ENCODE measurements around the gene KRT20.

KRT20 gene

GRCh38 chr17:40839194-40839593 lies 45.8 kb downstream of the KRT20 start:
- no peak overlapping the region for H3K4me3 ChIP-seq (ENCODE audit: low read depth, low read length)
- no peak for DNase-seq (ENCODE audit: low read depth)
- no peak for TF ChIP-seq CTCF (IDR thresholded peaks at IDR 0.05; ENCODE audit: low read depth, low read length)
- TF ChIP-seq POLR2A (IDR thresholded peaks at IDR 0.05; ENCODE audit: extremely low read depth, insufficient read length) = no peak
- no peak for TF ChIP-seq MYC (IDR thresholded peaks at IDR 0.05; ENCODE audit: low read depth, low read length)
- no peak for TF ChIP-seq MAX (IDR thresholded peaks at IDR 0.05; ENCODE audit: low read depth, low read length)

- H3K4me3 ChIP-seq (ENCODE audit: low read depth, low read length) = no peak overlapping the region
- no peak for TF ChIP-seq MAX (IDR thresholded peaks at IDR 0.05; ENCODE audit: low read depth, low read length)
- no peak for TF ChIP-seq CTCF (IDR thresholded peaks at IDR 0.05; ENCODE audit: low read depth, low read length)
- no peak for TF ChIP-seq MYC (IDR thresholded peaks at IDR 0.05; ENCODE audit: low read depth, low read length)
- no peak for TF ChIP-seq POLR2A (IDR thresholded peaks at IDR 0.05; ENCODE audit: extremely low read depth, insufficient read length)
- no peak for DNase-seq (ENCODE audit: low read depth)
Measured at GRCh38 chr17:40836020-40836419, 49.0 kb downstream of the KRT20 start.

- TF ChIP-seq POLR2A (IDR thresholded peaks at IDR 0.05; ENCODE audit: extremely low read depth, insufficient read length) (no peak), CTCF (IDR thresholded peaks at IDR 0.05; ENCODE audit: low read depth, low read length) (no peak), MYC (IDR thresholded peaks at IDR 0.05; ENCODE audit: low read depth, low read length) (no peak), MAX (IDR thresholded peaks at IDR 0.05; ENCODE audit: low read depth, low read length) (no peak)
- no peak overlapping the region for H3K4me3 ChIP-seq (ENCODE audit: low read depth, low read length)
- no peak for DNase-seq (ENCODE audit: low read depth)
Measured at GRCh38 chr17:40833882-40834281, 51.2 kb downstream of the KRT20 start.

GRCh38 chr17:40832840-40833239 lies 52.2 kb downstream of the KRT20 start:
- no peak for DNase-seq (ENCODE audit: low read depth)
- TF ChIP-seq POLR2A (IDR thresholded peaks at IDR 0.05; ENCODE audit: extremely low read depth, insufficient read length) (no peak), MAX (IDR thresholded peaks at IDR 0.05; ENCODE audit: low read depth, low read length) (no peak), CTCF (IDR thresholded peaks at IDR 0.05; ENCODE audit: low read depth, low read length) (no peak)
- H3K4me3 ChIP-seq (ENCODE audit: low read depth, low read length) = no peak overlapping the region

GRCh38 chr17:40830085-40830776 lies 54.8 kb downstream of the KRT20 start:
- TF ChIP-seq CTCF (IDR thresholded peaks at IDR 0.05; ENCODE audit: low read depth, low read length) (no peak), POLR2A (IDR thresholded peaks at IDR 0.05; ENCODE audit: extremely low read depth, insufficient read length) (no peak), MAX (IDR thresholded peaks at IDR 0.05; ENCODE audit: low read depth, low read length) (no peak), MYC (IDR thresholded peaks at IDR 0.05; ENCODE audit: low read depth, low read length) (no peak)
- no peak for DNase-seq (ENCODE audit: low read depth)
- H3K4me3 ChIP-seq (ENCODE audit: low read depth, low read length) = no peak overlapping the region
